Middle frontal gyrus (tissue), 1 donor: Measurements from ENCODE around the gene DOCK4.
"Not testable (repeated sequence)": the region's sequence is repeated elsewhere in the genome, so short reads cannot be mapped to it uniquely, and the experiment has no call there.

Experiments used
- DNase-seq: peaks from one replicate; pipeline ENCODE4 v3.0.0-alpha.2; 2015; ENCODE audit warnings: low spot score; ENCODE audit errors: extremely low spot score

Gene DOCK4

DNA sequence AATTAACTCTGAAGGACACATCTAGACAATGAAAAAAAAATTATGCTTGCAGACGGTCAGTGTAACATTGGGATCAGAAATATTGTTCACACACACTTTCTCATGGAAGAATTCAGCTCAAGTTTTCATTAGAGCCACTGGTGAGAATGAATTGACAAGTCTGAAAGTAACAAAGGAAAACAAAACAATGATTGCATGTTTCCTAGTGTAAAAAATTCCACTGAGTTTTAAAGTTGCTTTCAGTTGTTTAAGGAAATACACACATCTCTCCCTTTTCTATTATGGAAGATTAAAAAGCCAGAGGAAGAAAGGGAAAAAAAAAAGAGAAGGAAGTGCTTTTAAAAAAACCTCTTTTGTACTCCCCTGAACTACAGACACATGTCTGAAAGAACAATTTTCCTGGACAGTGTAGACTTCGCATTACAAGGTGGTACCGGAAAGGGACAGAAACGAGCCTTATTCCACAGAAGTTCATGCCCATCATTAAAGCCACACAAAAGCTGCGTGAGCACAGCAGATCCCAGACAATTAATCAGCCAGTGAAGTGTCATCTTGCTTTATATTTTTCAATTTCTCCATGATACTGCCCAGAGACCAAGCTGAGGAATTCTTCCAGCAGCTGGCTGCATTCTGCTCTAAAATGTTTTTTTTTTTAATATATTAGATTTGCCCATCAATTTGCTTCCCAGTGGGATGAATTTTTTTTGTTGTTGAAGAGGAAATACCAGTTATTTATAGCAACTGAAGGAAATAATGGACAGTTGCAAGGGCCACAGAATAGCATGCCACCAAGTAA lies 294.8 kb downstream of the DOCK4 start:
- no peak for DNase-seq

DNA sequence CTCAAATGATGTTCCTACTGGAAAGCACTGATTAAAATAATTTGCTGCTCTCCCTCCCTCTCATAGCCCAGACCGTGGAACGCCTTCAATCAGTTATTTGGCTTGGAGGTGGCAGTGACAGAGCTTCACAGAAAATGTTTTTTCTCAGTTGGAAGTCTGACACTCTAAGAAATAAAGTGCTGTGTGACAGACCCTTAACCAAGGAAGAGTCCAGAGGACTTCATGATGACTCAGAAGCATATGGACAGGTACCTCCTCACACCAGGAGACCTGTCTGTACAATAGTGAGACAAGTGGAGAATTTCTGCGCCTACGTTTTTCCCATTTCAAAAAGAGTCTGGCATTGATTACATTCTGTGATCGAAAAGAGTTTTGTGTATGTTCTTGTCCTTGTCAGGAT lies 295.5 kb downstream of the DOCK4 start:
- DNase-seq: no peak

DNA sequence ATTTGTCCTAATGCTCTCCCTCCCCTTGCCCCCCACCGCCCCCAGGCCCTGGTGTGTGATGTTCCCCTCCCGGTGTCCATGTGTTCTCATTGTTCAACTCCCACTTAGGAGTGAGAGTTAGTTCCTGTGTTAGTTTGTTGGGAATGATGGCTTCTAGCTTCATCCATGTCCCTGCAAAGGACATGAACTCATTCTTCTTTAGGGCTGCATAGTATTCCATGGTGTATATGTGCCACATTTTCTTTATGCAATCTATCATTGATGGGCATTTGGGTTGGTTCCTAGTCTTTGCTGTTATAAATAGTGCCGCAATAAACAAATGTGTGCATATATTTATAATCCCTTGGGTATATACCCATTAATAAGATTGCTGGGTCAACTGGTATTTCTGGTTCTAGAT lies 297.5 kb downstream of the DOCK4 start:
- DNase-seq: not testable (repeated sequence)

DNA sequence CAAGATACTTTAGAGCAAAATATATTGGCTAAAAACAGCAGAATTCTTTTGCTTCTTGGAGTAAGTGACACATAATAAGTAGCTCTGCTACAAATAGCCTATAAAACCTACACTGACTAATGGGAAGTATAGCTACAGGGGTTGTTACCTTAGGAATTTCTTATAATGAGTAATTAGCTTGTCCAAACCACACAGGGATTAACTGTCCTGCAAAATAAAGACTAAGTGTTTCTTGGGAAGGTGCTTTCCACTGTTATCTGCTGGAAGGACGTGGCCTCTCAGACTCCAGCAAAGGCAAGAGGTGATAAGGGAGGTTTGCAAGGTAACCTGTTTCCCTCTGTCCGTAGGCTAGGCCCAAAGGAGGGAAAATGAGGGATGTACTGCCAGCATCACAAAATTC lies 302.4 kb downstream of the DOCK4 start:
- no peak for DNase-seq

DNA sequence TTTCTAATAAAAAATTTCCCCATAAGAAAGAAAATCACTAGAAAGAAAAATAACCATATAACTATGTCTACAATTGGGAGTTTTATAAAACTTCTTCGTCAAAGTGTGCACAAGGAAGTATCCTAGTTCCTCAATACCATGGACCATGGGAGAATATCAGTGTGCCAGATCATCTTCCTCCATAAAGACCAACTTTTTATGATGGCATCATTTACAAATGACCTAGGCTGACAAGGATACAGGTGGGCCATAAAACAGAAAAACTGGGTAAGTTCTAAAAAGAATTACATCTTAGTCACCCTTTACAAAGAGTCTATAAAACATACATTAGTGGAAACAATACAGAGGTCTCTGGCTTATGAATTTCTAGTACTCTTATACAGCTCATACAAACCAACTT lies 303.2 kb downstream of the DOCK4 start:
- DNase-seq: no peak

DNA sequence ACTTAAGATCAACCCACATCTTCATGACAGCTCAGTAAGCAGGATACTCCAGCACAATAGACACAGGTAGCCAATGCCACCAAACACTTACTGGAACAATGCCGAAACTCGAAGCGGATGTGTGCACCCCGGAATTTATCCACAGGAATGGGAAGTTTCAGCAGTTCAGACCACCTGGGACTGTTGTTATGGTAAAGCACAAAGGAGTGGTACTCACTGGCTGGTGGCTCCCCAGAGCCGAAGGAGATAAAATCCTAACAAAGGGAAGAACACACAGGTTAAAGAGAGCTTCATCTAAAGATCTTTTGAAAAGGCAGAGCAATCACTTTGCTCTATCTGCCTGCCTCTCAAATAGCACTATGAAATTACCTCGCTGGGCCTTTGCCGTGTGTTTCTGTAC lies 305.9 kb downstream of the DOCK4 start:
- no peak for DNase-seq

DNA sequence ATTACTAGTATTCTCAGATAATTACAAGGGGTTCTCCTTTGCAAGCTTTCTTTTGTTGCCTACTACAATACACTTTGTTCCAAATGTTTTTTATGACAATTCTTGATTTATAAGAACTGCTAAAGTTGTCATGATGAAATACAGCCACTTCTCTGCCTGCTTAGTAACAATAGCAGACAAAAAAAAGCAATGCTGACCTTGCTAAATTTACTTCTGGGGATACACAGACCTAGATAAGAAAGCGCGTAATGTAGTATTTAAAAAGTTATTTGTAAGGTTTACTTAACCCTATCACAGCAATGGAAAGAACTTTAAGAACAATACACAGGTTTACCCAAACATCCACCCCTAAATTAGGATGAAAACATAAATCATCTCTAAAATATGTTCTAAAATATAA lies 311.1 kb downstream of the DOCK4 start:
- DNase-seq: no peak

DNA sequence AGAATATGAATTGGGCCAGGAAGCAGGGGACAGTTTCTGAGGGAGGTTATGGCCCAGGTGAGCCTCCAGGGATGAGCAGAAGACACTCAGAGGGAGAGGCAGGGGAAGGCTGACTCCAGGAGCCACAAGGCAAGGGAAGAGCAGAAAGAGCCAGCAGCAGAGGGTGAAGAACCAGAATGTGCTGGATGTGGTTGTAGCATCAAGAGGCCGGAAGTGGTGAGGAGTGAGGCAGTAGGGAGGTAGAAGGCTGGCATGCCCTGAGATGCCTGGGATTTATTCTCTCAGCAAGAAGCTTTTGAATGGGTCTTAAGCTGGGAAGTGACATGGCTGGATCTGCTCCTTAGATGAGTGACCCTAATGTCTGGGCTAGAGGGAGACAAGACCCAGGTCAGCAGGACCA lies 311.7 kb downstream of the DOCK4 start:
- no peak for DNase-seq

DNA sequence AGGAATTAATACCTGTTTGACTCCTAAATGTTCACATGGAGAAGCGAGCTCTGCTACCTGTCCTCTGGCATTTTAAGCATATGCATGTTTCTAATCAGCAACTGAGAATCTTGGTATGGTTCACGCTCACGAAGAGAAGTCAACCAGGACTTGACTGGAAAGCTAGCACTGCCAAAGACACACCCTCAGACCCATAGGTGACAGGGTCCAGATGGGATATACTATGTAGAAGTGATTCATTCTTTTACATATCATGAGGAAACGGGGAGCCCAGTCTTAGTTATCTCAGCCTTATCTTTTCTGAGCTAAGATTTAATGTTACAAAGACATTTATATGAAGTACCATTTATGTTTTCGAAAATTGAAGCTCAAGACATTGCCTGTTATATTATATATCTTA lies 313.0 kb downstream of the DOCK4 start:
- no peak for DNase-seq

DNA sequence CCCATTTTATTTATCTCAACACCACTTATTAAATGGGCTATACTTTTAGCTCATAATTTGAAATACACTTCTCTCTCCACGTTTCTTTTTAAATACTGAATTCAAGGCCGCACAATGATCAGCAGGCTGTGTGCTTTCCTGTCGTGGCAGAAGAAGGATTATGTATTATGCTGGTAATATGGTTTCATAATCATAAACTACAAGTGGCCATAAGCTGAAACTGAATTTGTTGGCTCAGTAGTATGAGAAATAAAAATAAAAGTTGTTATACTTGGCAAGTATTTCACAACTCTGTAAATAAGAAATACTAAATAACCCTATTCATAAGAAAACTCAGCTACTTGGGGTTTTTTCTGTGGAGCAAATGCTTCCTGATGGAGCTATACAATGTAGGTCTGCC lies 313.6 kb downstream of the DOCK4 start:
- DNase-seq: no peak

DNA sequence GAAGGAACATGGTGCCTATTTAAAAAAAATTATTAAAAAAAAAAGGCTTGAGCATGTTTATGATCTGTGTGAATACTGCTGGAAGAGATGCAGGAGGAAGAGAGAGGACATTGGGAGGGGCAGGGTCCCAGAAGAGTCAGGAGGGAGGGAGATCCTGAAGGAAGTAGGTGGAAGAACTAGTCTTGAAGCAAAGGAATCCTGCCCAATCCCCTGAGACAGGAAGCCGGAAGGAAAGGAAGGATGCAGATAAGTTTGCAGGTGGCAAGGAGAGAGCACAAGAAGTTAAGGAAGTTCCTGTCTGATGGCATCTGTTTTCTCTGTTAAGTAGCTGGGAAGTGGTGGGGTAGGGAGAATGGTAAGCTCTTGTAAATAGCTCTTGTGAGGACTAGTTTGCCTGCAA lies 318.5 kb downstream of the DOCK4 start:
- DNase-seq: no peak

DNA sequence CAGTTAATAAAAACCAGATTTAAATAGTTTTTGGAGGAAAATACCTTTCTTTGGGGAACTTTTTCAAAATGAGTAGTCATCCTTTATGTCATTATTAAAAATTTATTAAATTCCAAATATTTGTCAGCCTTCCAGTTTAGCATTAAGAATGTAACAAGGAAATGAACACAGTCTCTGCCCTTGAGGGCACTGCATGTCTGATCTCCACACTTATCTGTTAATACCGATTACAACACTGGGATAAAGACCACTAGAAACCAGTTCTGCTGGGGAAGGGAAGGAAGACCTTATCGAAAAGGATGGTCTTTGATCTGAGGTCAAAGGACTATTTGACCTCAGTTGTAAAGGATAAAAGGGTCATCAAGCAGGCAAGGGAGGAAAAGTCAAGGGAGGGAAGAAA lies 320.0 kb downstream of the DOCK4 start:
- DNase-seq: no peak

DNA sequence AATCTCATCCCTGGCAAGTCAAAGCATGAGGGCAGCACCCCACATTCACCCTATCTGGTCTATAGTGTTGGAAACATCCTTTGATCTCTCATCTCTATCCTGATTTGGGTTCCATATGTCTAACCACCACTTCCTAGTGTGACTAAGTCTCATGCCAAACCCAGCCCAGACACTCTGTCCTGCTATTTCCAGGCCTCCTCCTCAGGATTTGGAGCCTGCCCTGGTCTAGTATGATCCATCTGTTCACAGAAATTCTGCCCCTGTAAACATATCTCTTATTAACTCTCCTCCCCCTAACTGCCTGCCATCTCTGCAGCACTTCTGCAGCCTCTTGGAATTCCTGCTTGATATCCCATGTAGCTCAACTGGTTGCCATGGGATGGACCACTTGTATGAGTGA lies 323.0 kb downstream of the DOCK4 start:
- no peak for DNase-seq

DNA sequence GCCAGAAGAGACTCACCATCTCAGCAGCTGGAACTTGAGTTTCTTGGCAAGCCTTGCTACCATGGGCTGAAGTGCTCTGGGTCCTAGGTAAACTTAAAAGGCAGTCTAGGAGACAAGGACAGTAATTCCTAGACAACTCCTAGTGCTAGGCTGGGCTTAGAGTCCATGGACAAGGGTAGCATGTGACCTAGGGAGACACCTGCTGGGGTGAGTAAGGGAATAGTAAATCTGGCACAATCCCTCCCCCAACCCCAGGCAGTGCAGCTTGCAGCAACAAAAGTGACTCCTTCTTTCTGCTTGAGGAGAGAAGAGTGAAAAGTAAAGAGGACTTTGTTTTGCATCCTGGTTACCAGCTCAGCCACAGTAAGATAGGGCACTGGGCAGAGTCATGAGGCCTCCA lies 327.4 kb downstream of the DOCK4 start:
- no peak for DNase-seq

DNA sequence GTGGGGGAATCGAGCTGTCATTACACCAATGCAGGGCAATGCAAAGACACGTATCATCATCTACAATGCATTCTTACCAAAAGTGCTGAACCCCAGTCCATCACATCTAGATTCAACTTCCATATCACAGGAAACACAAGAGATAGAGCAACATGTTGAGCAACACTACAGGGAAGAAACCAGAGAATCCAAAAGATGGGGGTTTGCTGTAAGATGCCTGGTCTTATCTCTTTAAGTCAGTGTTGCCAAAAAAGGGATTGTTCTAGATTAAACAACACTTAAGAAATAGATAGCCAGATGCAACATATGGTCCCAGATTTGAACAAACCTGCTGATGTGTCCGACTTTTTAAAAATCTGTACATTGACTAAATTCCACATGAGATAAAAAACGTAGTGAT lies 328.3 kb downstream of the DOCK4 start:
- no peak for DNase-seq

DNA sequence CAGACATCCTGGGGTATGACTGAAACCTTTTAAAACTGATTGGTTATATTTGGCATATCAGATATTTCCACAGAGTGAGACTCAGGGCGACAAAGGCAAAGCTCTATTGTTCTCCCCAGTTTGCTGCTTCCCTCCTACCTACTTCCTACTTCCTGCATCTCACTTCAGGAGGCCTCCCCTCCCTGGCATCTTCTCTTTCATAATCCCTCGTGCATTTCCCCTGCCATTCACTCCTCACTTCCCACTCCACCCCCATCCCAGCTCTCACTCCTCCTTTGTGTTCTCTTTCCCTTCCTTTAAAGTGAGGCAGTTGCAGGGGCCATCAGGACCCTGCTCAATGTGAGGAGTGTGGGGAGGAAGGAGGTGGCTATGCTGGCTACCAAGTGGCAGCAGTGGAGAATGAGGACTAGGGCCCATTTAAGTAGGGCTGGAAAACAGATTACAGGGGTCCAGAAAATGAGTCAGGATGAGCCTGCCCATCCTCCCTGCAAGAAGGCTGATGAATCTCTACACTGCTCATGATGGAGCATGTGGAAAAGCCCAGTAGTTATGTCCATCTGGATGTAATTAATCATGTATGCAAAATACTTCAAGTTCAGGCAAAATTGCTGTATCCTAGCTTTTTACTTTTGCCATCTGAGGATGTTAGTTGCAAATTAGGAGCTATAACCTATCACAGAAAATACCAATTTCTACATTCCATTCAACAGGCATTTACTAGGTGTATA lies 332.1 kb downstream of the DOCK4 start:
- DNase-seq: no peak

DNA sequence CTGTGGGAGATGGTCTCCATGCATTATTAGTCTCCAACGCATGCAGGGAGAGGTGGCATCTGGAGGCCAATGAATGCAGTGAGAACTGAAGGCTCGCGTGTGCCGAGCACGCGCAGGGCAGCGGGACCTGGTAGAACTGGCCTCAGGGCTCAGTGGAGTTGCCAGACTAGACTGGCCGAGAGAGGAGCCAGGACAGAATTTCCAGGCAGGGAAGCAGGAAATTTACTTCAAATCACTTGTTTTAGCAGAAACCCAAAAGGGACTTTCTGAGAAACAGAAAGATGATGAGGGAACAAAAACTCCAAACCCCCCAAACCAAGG lies 332.9 kb downstream of the DOCK4 start:
- DNase-seq: no peak

DNA sequence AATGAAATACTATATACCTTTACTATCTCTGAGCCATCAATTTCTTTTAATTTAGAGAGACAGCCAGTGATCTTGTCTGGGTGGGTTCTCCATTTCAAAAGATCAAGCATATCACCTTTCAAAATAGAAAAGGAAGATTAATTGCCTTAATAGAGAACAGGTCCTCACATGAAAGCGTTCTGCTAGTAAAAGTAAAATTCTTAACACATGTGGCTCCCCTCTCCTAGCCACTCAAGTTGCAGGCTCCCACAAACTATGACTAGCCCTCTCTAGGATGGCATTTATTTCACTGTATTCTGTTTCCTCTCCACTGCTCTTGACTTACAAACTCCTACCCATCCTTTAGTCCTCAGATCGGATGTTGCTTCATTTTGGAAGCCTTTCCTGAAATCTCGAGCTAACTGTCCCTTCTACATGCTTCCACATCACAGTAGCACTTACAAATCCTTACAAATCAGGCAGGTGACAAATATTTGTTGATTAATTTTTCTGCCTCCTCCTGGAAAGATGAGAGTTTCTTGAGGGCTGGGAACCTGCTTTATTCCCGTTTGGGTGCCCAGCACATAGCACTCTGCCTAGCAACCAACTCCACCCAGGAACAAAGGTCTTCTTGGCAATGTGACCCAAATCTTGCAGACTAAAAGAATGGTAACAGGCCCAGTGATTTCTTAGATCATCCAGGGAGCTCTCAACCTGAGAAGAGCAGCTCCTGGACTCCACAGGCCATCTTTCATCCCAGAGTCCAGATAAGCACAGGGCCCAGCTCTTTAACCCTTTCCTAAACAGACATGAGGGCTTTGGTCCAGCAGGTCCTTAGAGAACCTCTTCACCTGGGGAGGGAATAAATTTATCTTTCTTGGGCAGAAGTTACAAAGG lies 333.5 kb downstream of the DOCK4 start:
- DNase-seq: no peak

DNA sequence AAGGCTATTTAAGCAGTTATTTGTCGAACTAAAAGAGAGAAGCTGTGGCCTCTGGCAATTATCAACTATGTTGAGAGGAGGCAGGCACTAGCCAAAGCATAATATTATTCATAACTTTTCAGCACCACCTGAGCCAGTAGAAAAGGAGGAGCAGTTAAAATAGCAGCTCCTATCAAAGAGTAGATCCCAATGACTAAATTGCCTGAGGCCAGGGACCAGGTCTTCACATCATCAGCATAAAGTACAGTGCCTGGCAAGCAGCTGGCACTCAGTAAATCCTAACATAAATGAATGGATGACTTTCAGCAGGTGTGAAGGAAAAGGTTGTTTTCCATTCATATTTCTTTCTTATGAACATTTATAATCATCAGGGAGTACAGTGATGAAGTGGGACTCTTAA lies 334.9 kb downstream of the DOCK4 start:
- DNase-seq: no peak

DNA sequence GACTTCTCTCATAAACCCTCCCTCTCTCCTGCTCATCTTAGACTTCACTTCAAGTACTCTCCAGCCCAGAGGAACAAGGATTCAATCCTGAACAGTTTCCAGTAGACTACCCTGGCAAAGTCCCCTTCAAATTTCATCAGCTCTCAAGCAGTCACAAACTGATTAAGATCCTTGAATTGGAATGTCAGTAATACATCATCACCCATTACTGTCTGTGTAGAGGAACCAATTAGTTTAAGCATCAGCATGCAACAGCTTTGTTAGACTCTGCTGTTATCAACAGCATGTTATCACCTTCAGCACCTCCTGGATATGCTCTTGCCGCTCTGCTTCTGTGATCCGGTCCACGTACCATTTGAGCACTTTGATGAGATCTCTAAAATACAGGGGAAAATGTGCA lies 336.9 kb downstream of the DOCK4 start:
- no peak for DNase-seq

DNA sequence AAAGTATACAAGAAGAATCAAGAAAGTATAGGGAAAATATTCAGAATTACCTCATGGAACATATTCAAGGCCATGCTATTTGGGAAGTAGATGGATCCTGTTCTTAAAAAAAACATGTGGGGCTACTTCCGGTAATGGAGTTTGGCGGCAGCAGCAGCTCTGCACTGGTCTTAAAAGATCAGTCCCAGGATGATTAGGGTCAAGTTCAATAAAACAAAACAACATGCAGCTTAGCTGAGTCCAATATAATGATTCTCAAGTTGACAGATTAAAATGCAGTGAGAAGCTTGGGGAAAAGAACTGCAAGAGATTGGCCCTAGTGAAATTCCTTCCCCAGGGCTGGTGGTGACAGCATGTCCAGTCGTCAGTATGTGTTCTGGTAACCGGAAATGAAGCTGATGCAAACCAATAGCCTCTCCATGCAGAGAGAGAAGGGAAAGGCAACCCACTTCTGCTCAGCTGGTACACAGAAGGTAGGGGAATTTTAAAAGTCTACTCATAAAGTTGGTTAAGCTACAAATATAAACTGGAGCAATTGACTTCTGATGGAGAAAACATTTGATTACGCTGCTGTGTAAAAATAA lies 338.8 kb downstream of the DOCK4 start:
- DNase-seq: no peak

DNA sequence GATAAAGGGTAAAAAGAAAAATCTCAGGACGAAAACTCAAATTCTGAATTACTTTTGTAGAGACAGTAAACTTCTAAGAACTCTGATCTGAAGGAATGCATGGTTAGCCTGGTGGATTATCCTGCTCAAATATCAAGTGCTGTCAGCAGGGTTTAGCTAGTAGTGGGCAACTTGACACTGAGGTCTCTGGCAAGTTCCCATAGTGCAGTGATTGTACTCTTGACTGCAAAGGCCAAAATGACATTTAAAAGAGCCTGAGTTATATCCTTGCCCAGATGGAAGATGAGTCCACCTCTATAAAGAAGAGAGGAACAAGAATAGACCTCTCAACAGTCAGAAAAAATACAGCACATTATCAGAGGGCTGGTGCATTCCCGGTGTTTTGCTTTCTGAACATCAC lies 339.4 kb downstream of the DOCK4 start:
- no peak for DNase-seq
